HG03108 (cell line): ENCODE measurements around the gene ZDHHC14.
"Not testable (repeated sequence)": the region's sequence is repeated elsewhere in the genome, so short reads cannot be mapped to it uniquely, and the experiment has no call there.

Experiments
- ATAC-seq: cut with Tn5 transposase; IDR thresholded peaks from one replicate; pipeline ENCODE4 v1.9.1; 2021; ENCODE audit warnings: moderate library complexity; ENCODE audit not compliant: unreplicated experiment

Gene ZDHHC14

DNA sequence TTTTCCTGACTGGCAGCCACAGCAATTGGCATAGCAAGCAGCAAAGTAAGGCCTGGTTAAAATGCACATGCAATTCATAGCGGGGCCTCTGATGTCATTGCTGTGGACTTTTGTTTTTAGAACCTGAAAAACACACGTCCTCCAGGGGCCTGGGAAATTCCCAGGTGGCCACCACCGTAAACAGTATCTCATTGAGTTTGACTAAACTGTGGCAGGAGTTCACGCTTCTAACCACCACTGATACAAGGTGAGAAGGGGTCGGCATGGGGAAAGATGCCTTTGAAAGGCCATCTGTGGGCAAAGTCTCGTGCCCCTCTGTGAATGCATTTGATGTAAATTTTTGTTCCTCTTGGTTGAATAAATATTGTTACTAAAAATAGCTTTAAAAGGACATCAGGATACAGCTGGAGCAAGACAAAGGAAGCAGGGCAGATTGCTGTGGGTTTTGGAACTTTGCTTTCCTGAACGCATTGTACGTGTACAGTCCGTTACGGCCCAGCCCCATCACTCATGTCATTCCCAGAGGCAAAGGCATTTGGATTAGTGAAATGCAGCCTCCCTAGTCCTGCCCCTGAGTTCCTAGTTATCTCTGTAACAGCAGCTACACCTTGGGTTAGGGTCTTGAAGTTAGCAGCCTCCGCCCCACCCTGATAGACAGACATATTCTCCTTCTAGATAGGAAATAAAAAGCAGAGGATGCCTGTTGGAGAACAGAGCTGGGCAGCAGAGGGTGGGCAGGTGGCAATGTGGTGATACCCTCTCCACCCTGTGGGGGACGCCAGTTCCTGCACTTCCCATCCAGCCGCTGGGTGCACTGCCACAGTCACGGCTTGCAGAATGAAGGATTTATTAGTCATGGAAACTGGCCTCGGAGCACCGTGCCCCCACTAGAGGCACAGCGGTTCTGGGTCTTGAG lies 80.3 kb downstream of the ZDHHC14 start:
- peak; percentile 42 for ATAC-seq

DNA sequence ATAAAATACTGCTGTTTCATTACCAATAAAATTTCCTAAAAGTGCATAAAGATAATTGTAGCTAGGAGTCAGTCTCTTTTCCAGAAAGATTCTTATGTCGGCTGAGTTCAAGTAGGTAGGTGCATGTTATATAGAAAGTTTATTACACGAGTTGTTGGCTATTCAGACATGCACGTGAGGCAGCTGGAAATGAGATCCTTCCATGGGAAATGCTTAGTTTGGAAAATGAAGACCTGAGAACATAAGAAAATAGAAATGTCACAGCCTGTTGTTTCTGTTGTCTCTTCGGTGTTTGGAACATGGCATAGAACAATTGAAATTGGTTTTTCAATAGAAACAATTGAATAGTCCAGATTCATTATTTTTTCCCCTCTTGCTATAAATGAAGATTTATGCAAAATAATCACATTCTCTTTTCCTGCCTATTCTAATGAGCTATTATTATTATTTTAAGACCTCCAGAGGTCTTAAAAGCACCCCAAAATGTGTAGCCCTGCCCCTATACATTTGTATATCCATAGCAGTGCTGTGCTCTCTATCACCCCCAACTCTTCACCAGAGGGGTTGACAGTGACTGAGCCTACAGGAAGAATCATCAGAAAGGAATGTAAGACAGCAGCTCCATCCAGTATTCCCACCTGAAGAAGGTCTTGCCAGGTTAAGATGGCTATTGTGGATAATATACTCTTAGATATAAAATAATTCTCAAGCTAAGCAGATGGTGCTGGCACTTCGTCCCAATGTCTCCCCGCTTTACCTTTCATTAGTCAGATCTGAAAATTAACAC lies 82.2 kb downstream of the ZDHHC14 start:
- ATAC-seq = no peak

DNA sequence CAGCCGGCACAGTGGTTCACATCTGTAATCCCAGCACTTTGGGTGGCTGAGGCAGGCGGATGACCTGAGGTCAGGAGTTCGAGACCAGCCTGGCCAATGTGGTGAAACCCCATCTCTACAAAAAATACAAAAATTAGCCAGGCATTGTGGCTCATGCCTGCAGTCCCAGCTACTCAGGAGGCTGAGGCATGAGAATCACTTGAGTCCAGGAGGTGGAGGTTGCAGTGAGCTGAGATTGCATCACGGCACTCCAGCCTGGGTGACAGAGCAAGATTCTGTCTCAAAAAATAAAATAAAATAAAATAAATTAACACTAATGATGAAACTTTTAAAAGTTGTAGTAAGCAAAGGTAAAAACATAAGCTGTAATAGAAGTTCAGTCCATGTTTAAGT lies 82.7 kb downstream of the ZDHHC14 start:
- ATAC-seq = not testable (repeated sequence)

DNA sequence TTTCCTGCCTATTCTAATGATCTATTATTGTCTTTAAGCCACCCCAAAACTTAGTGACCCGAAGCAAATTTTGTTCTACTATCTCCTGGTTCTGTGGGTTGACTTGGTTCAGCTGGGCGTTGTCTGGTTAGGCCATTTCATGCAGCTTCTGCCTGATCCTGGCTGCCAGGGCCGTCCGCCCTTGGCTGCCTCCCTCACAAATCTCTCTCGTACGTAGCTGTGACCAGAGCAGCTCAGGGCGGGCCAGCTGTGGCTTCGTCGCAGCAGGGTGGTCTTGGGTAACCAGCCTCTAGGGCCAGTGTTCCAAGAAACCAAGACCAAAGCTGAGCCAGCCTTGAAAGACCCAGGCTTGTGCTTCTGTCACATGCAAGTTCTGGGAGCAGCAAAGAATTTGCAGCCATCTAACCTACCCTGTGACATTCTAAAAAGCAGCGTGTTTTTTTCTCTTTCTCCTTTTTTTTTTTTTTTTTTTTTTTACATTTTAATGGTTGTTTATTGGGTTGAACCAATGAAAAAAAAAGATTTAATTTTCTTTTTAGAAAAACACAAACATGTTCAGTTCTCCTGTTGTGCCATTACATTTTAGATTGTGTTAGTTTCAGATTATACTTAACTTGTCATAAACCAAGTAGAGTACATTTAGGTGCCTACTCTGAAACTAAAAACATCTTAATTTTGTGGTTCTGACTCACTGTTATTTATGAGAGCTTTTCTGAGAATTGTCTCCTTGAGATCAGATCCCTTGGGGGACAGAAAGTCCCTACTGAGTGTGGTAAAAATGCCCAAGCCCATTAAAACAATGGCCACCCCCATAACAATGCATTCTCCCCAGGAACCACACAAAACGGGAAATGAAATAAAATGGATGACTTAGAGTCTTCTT lies 83.9 kb downstream of the ZDHHC14 start:
- peak; percentile 45 for ATAC-seq

DNA sequence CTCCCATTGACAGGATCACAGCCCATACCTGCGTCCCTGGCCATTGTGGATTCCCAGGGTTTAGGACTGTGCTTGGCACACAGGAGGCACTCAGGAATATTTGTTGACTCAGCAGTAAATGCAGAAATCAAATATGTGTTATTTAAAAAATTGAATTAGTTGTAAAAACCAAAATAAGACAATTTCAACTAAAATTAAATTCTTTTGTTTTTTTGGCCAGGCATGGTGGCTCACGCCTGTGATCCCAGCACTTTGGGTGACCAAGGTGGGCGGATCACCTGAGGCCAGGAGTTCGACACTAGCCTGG lies 85.3 kb downstream of the ZDHHC14 start:
- no peak for ATAC-seq

DNA sequence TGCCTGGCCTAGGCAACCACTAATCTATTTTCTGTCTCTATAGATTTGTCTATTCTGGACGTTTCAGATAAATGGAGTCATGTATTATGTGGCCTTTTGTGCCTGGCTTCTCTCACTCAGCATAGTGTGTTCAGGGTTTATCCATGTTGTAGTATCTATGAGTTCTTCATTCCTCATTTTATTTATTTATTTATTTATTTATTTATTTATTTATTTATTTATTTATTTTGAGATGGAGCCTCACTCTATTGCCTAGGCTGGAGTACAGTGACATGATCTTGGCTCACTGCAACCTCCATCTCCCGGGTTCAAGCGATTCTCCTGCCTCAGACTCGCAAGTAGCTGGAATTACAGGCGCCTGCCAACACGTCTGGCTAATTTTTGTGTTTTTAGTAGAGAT lies 86.3 kb downstream of the ZDHHC14 start:
- not testable (repeated sequence) for ATAC-seq

DNA sequence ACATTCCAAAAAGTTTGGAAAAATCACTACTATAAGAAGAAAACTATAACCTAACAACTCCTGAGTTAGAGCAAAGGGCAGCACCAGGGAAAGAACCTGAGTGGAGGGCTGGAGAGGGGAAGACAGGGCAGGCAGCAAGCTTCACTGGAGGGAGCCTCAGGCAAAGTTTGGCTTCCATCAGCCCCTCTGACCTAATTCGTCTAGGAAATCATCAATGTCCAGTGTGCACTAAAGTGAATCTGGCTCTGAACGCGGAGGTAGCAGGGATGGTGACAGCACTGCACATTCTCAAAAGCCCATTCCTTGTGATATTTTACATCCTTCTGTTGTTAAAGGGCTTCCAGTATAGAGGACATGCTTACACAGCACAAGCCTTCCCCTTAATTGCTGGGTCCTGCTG lies 87.1 kb downstream of the ZDHHC14 start:
- no peak for ATAC-seq

DNA sequence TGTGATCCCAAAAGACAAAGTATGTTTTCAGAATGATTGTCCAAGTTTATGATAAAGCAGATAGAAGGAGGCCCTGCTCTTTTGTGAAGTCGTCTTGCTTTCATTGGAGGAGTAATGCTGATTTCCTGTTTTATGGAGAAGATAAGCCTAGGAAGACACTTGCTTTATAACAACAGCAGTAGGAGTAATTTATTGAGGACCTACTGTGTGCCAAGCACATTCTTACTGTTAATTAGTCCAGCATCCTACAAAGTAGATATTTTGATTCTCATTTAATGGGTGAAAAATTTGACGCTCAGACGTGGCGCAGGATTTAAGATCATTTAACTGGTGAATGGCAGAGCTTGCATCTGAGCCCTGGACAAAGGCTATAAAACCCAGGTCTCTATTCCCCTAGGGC lies 87.6 kb downstream of the ZDHHC14 start:
- no peak for ATAC-seq

DNA sequence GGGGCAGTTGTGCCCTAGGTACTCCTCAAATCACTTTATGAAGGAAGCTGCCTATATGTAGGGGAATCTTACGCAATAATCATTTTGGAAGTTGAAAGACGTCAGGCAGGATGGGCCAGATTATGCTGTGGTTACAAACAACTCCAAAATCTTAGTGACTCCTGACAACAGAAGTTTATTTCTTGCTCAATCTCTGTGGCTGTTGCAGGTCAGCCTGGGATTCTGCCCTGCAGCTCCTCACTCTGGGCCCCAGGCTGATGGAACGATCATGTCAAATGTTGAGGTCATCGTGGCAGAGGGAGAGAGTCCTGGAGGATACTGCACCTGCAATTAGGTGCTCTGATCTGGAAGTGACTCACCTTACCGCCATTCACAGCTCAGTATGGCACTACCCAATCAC lies 88.4 kb downstream of the ZDHHC14 start:
- ATAC-seq = no peak

DNA sequence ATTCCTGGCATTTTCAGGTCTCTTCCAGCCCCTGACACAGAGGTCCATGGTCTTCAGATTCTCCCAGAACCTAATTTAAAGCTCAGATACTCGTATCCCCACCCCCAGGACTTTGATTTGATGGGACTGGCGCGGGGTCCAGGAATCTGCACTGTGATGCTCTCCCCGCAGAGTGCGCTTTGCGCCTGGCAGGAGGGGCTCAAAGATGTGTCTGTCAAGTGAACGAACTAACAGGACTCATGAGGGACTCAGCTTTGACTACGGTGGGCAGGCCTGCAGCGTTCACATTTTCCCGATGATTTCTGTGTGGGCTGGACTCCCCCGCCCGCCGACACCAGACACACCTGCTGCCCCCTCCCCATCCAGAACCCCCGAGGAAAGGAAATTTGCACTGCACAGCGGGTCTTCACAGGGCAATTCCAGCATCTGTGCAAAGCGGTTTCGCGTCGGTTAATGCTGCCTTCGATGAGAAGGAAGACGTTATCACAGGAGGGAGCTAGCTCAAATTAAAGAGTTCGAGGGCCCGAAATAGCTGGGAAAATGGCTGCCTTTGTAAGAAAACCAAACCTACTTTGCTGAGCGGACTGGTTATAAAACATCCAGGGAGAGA lies 90.2 kb downstream of the ZDHHC14 start:
- no peak for ATAC-seq

DNA sequence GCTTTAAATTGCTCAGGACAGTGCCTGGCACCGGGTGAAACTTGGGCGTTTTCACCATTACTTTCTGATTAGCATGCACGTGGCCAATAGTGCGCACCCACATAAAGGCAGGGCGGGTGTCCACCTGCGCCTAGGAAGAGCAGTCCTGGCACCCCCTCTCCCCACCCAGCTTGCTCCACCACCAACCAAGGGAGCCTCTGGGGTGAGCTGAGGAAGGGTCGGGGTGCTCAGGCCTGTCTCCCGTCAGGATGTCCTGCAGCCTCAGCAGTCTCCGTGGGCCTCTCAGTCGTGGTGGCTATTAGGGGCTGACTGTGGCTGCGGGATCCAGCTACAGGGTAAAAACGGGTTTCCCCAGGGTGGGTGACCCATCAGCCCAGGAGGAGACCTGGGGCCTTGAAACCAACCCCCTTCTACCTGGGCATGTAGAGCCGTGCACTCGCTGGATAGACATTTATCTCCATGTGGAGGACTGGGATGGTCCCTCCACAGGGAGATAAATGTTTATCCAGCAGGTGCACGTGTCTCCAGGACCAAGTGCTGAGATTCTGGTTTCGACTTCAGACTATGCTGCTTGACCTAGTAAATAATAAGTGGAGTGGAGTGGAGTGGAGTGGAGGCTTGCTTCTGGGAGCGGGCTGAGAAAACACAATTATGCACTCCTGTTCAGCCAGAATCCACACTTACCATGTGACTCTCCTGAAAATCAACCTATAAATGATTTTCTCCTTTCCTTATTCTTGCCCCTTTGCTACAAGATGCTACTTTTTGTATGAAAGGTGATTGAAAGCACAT lies 91.1 kb downstream of the ZDHHC14 start:
- ATAC-seq = no peak

DNA sequence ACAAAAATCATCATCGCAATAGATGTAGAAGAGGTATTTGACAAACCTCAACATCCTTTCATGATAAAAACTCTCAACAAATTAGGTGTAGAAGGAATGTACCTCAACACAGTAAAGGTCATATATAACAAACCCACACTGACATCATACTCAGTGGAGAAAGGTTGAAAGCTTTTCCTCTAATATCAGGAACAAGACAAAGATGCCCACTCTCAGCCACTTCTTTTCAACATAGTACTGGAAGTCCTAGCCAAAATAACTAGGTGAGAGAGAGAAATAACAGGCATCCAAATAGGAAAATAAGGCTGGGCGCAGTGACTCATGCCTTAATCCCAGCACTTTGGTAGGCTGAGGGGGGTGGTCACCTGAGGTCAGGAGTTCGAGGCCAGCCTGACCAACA lies 95.8 kb downstream of the ZDHHC14 start:
- ATAC-seq = no peak

DNA sequence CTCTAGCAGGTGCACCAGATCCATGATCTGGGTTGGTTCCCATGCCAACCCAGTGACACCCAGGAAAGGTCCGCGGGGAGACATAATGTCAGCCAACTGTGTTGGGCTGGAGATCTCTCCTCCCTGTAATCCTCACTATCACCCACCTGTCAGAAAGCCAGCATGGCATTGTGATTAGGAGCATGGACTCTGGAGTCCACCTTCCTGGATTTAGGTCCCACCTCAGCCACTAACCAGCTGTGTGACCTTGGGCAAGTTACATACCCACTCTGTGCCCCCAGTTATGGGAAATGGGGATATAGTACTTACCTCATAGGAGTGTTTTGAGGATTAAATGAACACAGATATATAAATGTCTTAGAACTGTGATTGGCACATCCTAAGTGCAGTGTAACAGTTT lies 97.9 kb downstream of the ZDHHC14 start:
- no peak for ATAC-seq

DNA sequence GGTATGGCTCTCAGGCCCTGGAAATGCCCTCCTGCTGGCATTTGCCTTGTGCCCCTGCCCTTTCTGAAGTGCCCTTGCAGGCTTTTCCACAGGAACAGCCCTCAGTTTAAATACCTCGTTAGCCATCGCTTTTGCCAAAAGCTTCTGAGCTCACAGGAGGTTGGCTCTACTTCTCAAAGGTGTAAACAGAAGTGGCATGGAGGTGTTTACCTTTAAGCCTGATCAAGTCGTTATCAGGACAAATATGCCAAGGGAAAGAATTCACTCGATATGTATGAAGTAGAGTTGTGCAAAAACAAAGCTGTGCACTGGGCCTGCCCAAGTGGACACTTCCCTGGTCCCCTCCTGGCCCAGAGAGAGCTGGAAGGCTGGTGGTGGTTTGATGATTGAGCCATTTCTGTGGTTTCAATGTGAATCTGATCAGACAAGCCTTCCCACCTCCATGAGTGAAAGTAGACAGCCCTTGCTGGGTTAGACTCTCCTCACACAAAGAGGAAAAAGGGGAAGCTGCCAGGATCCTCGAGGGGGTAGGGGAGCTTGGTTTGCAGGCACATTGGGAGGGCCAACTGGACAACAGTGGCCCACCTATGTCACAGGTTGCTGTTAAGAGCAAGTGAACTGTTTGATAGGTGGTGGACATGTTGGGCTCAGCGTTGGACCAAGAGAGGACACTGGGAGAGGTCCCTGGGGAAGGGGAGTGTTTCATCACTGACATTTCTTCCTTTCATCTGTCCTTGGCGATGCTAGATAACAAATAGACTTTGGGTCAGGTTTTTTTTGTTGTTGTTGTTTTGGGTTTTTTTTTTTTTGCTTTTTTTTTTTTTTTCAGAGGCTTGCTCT lies 98.7 kb downstream of the ZDHHC14 start:
- no peak for ATAC-seq

DNA sequence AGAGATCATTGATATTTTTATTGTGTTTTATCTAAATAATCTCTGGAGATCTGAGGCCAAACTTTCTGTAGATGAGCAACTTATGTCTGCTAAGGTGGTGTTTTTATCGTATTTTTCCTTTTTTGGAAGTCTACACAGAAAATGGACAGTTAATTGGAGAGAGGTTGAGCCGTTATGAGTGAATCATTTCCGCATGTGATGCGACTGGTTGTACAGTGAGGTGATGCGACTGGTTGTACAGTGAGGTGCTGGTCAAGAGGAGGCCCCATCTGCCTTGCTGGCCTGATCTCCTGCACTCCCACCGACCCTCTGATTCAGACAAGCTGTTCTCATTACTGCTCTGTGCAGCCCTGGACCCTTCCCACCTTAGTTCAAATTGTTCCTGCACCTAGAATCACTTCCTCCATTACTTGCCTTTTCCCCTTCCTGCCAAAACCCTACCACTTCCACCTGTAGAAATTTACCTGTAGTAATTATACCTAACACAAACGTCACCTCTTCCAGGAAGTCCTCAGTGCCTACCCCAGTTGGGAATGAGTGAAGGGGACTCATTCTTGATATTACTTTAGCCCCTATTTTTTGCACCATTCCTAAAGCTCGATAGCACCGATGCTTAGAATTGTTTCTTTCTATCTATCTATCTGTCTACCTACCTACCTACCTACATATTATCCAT lies 100.3 kb downstream of the ZDHHC14 start:
- no peak for ATAC-seq

DNA sequence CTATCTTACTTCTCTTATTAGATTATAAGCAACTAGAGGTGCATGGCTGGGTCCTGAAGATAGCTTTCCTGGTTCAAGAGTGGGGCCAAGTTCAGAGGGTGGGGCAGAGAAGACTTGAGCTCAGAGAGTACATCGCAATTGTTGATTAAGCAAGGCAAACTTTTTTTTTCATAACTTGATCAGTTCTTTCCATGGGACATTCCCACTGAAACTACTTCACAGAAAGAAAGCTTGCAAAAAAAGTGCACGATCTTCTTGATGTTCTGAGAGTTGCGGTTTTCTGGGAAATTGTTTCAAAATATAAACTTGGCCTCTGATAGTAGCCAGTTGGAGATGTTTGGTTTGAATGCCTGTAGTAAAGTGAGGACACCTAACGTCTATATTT lies 100.9 kb downstream of the ZDHHC14 start:
- no peak for ATAC-seq

DNA sequence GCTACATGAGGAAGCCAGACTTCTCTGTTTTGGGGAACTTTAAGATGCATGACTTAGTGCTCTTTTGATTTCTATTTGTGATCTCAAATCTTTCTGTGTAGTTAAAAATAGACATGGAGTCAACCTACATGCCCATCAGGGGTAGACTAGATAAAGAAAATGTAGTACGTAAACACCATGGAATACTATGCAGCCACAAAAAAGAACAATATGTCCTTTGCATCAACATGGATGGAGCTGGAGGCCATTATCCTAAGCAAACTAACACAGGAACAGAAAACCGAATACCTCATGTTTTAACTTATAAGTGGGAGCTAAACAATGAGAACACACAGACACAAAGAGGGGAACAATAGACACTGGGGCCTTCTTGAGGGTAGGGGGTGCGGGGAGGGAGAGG lies 102.8 kb downstream of the ZDHHC14 start:
- no peak for ATAC-seq

DNA sequence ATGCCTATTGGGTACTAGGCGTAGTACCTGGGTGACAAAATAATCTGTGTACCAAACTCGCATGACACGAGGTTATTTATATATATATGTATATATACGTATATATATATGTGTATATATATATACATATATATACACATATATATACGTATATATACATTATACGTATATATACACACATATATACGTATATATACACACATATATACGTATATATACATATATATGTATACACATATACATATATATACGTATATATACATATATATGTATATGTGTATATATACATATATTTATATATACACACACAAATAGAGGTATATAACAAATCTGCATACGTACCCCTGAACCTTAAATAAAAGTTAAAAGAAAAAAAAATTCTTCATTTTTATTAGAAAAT lies 103.2 kb downstream of the ZDHHC14 start:
- no peak for ATAC-seq

DNA sequence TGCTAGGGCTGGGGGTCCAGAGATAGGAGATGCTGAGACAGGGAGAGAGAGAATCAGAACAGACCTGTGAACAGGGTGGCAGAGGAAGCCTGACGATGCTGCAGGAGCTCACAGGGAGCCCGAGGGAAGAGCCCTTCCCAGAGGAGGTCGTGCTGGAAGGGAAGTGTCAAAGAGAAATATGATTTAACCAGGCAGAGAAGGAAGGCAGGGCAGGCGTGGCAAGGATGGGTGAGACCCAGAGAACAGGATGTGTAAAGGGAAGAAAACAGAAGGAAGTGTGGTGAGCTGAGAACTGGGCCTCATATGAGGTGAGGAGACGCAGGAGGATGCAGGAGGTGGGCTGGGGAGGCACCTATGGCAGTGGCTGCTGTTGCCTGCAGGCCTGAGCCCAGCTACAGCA lies 105.6 kb downstream of the ZDHHC14 start:
- ATAC-seq = no peak
